ENCODE measurements around the gene YJEFN3. TPM values are rescaled to one million over a fixed set of nuclear protein-coding genes. Genes with fewer than 3 reads are reported as not detected.

The YJEFN3 gene
- total RNA-seq, 2 experiments from 2014 or later = 6.9 to 8.2 TPM

DNA sequence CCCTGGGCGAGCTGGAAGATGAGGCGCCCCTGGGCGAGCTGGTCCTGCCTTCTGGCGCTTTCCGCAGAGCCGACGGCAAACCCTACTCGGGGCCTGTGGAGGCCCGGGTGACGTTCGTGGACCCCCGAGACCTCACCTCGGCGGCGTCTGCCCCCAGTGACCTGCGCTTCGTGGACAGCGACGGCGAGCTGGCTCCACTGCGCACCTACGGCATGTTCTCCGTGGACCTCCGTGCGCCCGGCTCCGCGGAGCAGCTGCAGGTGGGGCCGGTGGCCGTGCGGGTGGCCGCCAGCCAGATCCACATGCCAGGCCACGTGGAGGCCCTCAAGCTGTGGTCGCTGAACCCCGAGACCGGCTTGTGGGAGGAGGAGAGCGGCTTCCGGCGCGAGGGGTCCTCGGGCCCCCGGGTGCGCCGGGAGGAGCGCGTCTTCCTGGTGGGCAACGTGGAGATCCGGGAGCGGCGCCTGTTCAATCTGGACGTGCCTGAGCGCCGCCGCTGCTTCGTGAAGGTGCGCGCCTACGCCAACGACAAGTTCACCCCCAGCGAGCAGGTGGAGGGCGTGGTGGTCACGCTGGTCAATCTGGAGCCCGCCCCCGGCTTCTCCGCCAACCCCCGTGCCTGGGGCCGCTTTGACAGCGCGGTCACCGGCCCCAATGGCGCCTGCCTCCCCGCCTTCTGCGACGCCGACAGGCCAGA, 15.7 kb downstream of the YJEFN3 start:
- H3K4me1 Mint-ChIP-seq (ENCODE audit: low read depth) = peaks cover 14% of the 10 kb centered on the region
- CTCF ChIA-PET = interaction anchor here (1.2 to 2.0 kb wide), 2 partner anchors 10 to 12 kb away, joined by 4 to 9 read pairs; no protein-coding TSS in a partner anchor
- no peak overlapping the region for H3K4me3 Mint-ChIP-seq
- POLR2A ChIA-PET = no interaction called here
- DNase-seq = no peak
- no peaks in the 10 kb centered on the region for H3K27me3 Mint-ChIP-seq
- H3K27ac Mint-ChIP-seq = no peak overlapping the region
- H3K36me3 Mint-ChIP-seq = no peaks in the 10 kb centered on the region
- intact Hi-C loops (cut with micrococcal nuclease) = no loop called here
- no peaks in the 10 kb centered on the region for H3K9me3 Mint-ChIP-seq

DNA sequence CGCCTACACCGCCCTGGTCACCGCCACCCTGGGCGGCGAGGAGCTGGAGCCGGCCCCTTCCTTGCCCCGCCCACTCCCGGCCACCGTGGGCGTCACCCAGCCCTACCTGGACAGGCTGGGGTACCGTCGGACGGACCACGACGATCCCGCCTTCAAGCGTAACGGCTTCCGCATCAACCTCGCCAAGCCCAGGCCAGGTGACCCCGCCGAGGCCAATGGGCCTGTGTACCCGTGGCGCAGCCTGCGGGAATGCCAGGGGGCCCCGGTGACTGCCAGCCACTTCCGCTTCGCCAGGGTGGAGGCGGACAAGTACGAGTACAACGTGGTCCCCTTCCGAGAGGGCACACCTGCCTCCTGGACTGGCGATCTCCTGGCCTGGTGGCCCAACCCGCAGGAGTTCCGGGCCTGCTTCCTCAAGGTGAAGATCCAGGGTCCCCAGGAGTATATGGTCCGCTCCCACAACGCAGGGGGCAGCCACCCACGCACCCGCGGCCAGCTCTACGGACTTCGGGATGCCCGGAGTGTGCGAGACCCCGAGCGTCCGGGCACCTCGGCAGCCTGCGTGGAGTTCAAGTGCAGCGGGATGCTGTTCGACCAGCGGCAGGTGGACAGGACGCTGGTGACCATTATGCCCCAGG, 16.4 kb downstream of the YJEFN3 start:
- ChIA-PET POLR2A (no interaction called here), CTCF (interaction anchor here (1.2 kb wide), 1 partner anchor 13 kb away, joined by 4 read pairs; no protein-coding TSS in a partner anchor)
- no peaks in the 10 kb centered on the region for H3K27me3 Mint-ChIP-seq
- H3K4me1 Mint-ChIP-seq (ENCODE audit: low read depth) = peaks cover 12% of the 10 kb centered on the region
- no peaks in the 10 kb centered on the region for H3K36me3 Mint-ChIP-seq
- no peak overlapping the region for H3K4me3 Mint-ChIP-seq
- DNase-seq = no peak
- intact Hi-C loops (cut with micrococcal nuclease) = no loop called here
- no peak overlapping the region for H3K27ac Mint-ChIP-seq
- H3K9me3 Mint-ChIP-seq = no peaks in the 10 kb centered on the region

GRCh38 chr19:19545707-19546106, 17.0 kb downstream of the YJEFN3 start:
- Mint-ChIP-seq H3K4me1 (ENCODE audit: low read depth) (peaks cover 10% of the 10 kb centered on the region), H3K36me3 (no peaks in the 10 kb centered on the region), H3K27me3 (no peaks in the 10 kb centered on the region), H3K27ac (no peak overlapping the region), H3K4me3 (no peak overlapping the region), H3K9me3 (no peaks in the 10 kb centered on the region)
- intact Hi-C loops (cut with micrococcal nuclease) = no loop called here
- POLR2A ChIA-PET = no interaction called here
- DNase-seq = no peak
- CTCF ChIA-PET = no interaction called here

DNA sequence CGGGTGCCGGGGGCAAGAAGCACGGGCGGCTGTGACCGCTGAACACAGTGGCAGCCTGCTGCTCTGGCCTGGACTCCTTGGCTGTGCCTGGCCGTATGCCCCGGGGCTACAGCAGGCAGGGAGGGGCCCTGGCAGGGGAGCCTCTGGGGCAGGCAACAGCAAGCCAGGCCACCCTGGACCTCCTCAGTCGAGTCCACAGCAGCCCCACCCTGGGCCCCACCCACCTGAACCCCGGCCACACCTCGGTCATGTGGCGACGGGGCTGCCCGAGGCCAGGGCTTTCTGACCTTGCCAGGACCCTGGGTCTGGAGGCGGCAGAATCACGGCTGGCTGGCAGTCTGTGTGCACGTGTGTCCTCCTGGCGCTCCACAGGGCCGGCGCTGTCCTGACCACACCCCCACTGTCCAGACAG, 18.0 kb downstream of the YJEFN3 start:
- Mint-ChIP-seq H3K9me3 (no peaks in the 10 kb centered on the region), H3K27me3 (no peaks in the 10 kb centered on the region), H3K4me1 (ENCODE audit: low read depth) (peaks cover 3% of the 10 kb centered on the region), H3K4me3 (no peak overlapping the region), H3K36me3 (no peaks in the 10 kb centered on the region), H3K27ac (no peak overlapping the region)
- intact Hi-C loops (cut with micrococcal nuclease) = no loop called here
- POLR2A ChIA-PET = no interaction called here
- CTCF ChIA-PET = interaction anchor here (1.3 to 1.4 kb wide), 2 partner anchors 14 to 414 kb away, joined by 3 to 8 read pairs; no protein-coding TSS in a partner anchor
- no peak for DNase-seq

- no peak for DNase-seq
- Mint-ChIP-seq H3K36me3 (no peaks in the 10 kb centered on the region), H3K4me1 (ENCODE audit: low read depth) (no peaks in the 10 kb centered on the region), H3K27me3 (no peaks in the 10 kb centered on the region), H3K9me3 (no peaks in the 10 kb centered on the region), H3K4me3 (no peak overlapping the region), H3K27ac (no peak overlapping the region)
- intact Hi-C loops (cut with micrococcal nuclease) = no loop called here
- ChIA-PET CTCF (interaction anchor here (1.3 to 1.4 kb wide), 2 partner anchors 16 to 413 kb away, joined by 3 to 8 read pairs; no protein-coding TSS in a partner anchor), POLR2A (no interaction called here)
Observed at GRCh38 chr19:19547674-19548336, 19.1 kb downstream of the YJEFN3 start.

- Mint-ChIP-seq H3K27me3 (no peaks in the 10 kb centered on the region), H3K27ac (no peak overlapping the region), H3K9me3 (no peaks in the 10 kb centered on the region), H3K4me3 (no peak overlapping the region), H3K36me3 (no peaks in the 10 kb centered on the region), H3K4me1 (ENCODE audit: low read depth) (no peaks in the 10 kb centered on the region)
- intact Hi-C loops (cut with micrococcal nuclease) = no loop called here
- ChIA-PET CTCF (interaction anchor here (0.8 to 1.5 kb wide), 2 partner anchors 17 to 95 kb away, joined by 5 to 7 read pairs; partner anchors contain the start of gene GMIP), POLR2A (no interaction called here)
- no peak for DNase-seq
Observed at GRCh38 chr19:19548915-19549759, 20.4 kb downstream of the YJEFN3 start.

DNA sequence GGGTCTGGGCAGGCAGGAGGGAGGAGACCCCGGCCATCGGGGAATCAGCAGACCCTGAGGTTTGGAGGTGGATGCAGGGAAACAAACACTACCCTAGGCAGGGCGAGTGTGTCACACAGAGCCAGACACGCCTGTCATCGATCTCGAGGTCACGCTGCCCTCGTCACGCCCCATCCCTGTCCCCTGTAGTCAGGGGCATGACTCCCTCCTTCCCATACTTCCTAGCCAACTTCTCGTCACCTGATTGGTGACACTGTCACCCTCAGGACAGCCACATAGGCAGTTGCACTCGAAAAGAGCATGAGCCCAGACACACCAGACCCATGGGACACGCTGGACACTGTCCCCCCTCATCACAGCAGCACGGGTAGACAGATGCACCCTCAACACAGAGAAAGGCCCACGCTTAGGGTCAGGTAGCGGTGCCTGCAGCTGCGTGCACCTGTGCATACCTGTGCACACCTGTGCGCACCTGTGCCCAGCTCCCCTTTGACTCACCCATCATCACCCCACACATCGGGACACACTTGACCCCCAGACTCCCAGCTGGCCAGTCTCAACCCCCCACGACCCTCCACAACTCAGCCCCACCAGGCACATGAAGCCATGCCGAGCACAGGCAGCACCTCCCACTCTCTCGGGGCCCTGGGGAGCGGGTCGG, 21.2 kb downstream of the YJEFN3 start:
- no peaks in the 10 kb centered on the region for H3K9me3 Mint-ChIP-seq
- H3K27me3 Mint-ChIP-seq = no peaks in the 10 kb centered on the region
- DNase-seq = no peak
- intact Hi-C loops (cut with micrococcal nuclease) = no loop called here
- H3K36me3 Mint-ChIP-seq = no peaks in the 10 kb centered on the region
- ChIA-PET POLR2A (no interaction called here), CTCF (interaction anchor here (1.5 kb wide), 1 partner anchor 94 kb away, joined by 7 read pairs; the partner anchor contains the start of gene GMIP)
- no peak overlapping the region for H3K4me3 Mint-ChIP-seq
- H3K4me1 Mint-ChIP-seq (ENCODE audit: low read depth) = no peaks in the 10 kb centered on the region
- no peak overlapping the region for H3K27ac Mint-ChIP-seq

DNA sequence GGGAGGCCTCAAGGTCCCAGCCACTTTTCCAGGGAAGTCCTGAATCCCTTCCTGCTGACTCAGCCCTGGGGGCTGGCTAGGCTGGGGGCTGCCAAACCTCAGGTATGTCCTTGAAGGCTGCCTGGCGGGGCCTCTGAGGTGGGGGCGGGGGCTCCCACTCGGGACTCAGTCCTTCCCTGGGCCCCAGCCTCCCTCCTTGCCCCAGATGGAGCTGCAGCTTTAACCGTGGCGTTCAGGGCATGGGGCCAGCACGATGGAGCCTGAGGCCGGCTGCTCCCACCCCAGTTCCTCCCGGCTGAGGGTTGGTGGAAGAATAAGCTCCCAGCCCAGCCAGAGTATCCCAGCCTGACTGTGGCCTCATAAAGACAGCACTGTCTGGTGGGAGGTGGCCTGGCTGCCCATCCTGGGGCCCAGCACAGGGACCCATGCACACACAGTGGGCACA, 21.8 kb downstream of the YJEFN3 start:
- Mint-ChIP-seq H3K4me3 (no peak overlapping the region), H3K4me1 (ENCODE audit: low read depth) (no peaks in the 10 kb centered on the region), H3K27me3 (no peaks in the 10 kb centered on the region), H3K27ac (no peak overlapping the region), H3K9me3 (no peaks in the 10 kb centered on the region), H3K36me3 (no peaks in the 10 kb centered on the region)
- intact Hi-C loops (cut with micrococcal nuclease) = no loop called here
- ChIA-PET CTCF (interaction anchor here (1.0 to 8.0 kb wide), 4 partner anchors 10 to 39 kb away, joined by 3 to 98 read pairs (median 43); no protein-coding TSS in a partner anchor), POLR2A (interaction anchor here (1.0 kb wide), 1 partner anchor 103 kb away, joined by 3 read pairs; no protein-coding TSS in a partner anchor)
- no peak for DNase-seq

GRCh38 chr19:19550972-19551852, 22.5 kb downstream of the YJEFN3 start:
- no peaks in the 10 kb centered on the region for H3K27me3 Mint-ChIP-seq
- H3K9me3 Mint-ChIP-seq = no peaks in the 10 kb centered on the region
- CTCF ChIA-PET = interaction anchor here (1.0 to 8.0 kb wide), 5 partner anchors 10 to 38 kb away, joined by 3 to 98 read pairs (median 35); no protein-coding TSS in a partner anchor
- DNase-seq = no peak
- POLR2A ChIA-PET = interaction anchor here (0.9 to 1.0 kb wide), 2 partner anchors 40 to 102 kb away, joined by 3 read pairs; no protein-coding TSS in a partner anchor
- intact Hi-C loops (cut with micrococcal nuclease) = no loop called here
- H3K36me3 Mint-ChIP-seq = no peaks in the 10 kb centered on the region
- no peaks in the 10 kb centered on the region for H3K4me1 Mint-ChIP-seq (ENCODE audit: low read depth)
- no peak overlapping the region for H3K27ac Mint-ChIP-seq
- H3K4me3 Mint-ChIP-seq = no peak overlapping the region

DNA sequence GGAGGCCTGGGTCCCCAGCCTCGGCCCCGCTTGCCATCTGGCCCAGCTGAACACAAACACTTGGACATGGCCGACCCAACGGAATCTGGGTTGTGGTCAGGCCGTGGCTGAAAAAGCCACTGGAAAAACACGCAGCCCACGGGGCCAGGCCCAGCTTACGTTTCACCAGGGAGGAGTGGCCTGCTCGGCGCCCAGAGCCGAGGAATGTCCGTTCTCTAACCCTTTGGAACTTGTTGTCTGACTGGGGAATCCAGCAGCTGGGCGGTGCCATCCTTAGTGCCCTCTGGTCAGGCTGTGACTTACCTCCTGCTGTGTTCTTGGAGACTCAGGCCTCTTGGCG, 23.1 kb downstream of the YJEFN3 start:
- Mint-ChIP-seq H3K4me1 (ENCODE audit: low read depth) (no peaks in the 10 kb centered on the region), H3K36me3 (no peaks in the 10 kb centered on the region), H3K9me3 (no peaks in the 10 kb centered on the region), H3K27ac (no peak overlapping the region), H3K4me3 (no peak overlapping the region), H3K27me3 (no peaks in the 10 kb centered on the region)
- ChIA-PET POLR2A (interaction anchor here (0.9 to 1.0 kb wide), 2 partner anchors 39 to 102 kb away, joined by 3 read pairs; no protein-coding TSS in a partner anchor), CTCF (interaction anchor here (2.9 to 8.0 kb wide), 5 partner anchors 10 to 55 kb away, joined by 13 to 98 read pairs (median 35); no protein-coding TSS in a partner anchor)
- intact Hi-C loops (cut with micrococcal nuclease) = no loop called here
- DNase-seq = no peak

All from activated CD4-positive, alpha-beta memory T cell treated with anti-CD3 and anti-CD28 coated beads for 36 hours (primary cell).